Progenitor cell of endocrine pancreas (in vitro differentiated cells): ENCODE data around the gene TMEM202. TPM values are rescaled to one million over a fixed set of nuclear protein-coding genes. Genes with fewer than 3 reads are reported as not detected.

Experiments used
- DNase-seq: peaks from one replicate; pipeline ENCODE4 v3.0.0; 2021; ENCODE audit warnings: low spot score; ENCODE audit not compliant: unreplicated experiment
- H3K27ac Mint-ChIP-seq: 2 replicates; pipeline ENCODE4 v1.8.0; 2021; ENCODE audit warnings: mild to moderate bottlenecking, moderate library complexity, mixed read lengths
- H3K27me3 Mint-ChIP-seq: 2 replicates; pipeline ENCODE4 v1.8.0; 2021; ENCODE audit warnings: mixed read lengths
- H3K36me3 Mint-ChIP-seq: 2 replicates; pipeline ENCODE4 v1.8.0; 2022; ENCODE audit warnings: mixed read lengths; ENCODE audit not compliant: insufficient read depth
- H3K4me1 Mint-ChIP-seq: 2 replicates; pipeline ENCODE4 v1.8.0; 2021; ENCODE audit warnings: low read depth, mixed read lengths
- H3K4me3 Mint-ChIP-seq: 2 replicates; pipeline ENCODE4 v1.8.0; 2021; ENCODE audit warnings: low read depth, mild to moderate bottlenecking, moderate library complexity, mixed read lengths
- H3K9me3 Mint-ChIP-seq: 2 replicates; pipeline ENCODE4 v1.8.0; 2021; ENCODE audit warnings: low read depth, mixed read lengths
- total RNA-seq: library from RNA; stranded (reverse); gene quantifications from 2 replicates; pipeline ENCODE4 v1.2.1, GENCODE V29; 2021
- TF ChIP-seq, protein P1 (sequence below): fragments of 200-600 bp; sonication (generic); IDR thresholded peaks from one replicate; pipeline ENCODE4 v1.5.0; 2021; ENCODE audit warnings: antibody characterized with exemption, mild to moderate bottlenecking; ENCODE audit not compliant: unreplicated experiment

Gene TMEM202
- total RNA-seq, 1 donor from 2014 or later = not detected

DNA sequence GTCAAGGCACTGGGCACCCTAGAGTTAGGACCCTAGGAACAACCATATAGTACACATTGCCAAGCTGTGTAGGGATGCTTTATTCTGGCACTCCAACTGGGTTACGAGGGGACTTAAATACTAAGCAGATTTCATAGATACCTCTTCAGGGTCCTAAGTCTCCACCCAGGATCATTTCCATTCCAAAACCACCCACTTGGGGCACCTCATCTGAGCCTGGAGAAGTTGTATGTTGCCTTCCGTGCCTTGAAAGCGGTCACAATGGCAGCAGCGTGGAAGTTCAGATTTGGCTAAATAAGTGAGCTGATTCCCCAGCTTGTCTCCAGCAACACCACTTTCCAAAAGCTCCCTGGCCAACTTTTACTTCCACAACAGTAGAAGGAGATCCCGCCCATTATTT, 4.6 kb downstream of the TMEM202 start:
- Mint-ChIP-seq H3K9me3 (no peaks in the 10 kb centered on the region), H3K27me3 (peaks cover 70% of the 10 kb centered on the region), H3K4me1 (no peaks in the 10 kb centered on the region), H3K36me3 (no peaks in the 10 kb centered on the region), H3K4me3 (no peak overlapping the region), H3K27ac (no peak overlapping the region)
- no peak for DNase-seq
- TF ChIP-seq, protein P1, sequence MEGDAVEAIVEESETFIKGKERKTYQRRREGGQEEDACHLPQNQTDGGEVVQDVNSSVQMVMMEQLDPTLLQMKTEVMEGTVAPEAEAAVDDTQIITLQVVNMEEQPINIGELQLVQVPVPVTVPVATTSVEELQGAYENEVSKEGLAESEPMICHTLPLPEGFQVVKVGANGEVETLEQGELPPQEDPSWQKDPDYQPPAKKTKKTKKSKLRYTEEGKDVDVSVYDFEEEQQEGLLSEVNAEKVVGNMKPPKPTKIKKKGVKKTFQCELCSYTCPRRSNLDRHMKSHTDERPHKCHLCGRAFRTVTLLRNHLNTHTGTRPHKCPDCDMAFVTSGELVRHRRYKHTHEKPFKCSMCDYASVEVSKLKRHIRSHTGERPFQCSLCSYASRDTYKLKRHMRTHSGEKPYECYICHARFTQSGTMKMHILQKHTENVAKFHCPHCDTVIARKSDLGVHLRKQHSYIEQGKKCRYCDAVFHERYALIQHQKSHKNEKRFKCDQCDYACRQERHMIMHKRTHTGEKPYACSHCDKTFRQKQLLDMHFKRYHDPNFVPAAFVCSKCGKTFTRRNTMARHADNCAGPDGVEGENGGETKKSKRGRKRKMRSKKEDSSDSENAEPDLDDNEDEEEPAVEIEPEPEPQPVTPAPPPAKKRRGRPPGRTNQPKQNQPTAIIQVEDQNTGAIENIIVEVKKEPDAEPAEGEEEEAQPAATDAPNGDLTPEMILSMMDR = no peak

DNA sequence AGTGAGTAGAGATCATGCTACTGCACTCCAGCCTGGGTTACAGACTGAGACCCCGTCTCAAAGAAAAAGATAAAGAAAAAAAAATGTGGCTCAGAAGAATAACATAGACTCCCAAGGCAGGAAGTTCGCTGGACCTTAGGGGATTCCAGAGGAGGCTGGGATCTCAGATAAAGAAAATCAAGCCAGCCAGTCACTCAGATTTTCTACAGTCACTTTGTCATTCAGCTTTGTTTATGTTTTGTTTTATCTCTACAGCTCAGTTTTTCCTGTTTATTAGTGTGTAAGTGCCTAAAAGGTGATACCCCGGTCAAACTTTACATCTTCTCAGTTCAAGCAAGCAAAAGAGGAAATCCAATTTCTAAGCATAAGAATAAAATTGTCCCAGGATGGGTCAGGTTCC, 6.3 kb downstream of the TMEM202 start:
- Mint-ChIP-seq H3K4me3 (no peak overlapping the region), H3K9me3 (no peaks in the 10 kb centered on the region), H3K27ac (no peak overlapping the region), H3K36me3 (no peaks in the 10 kb centered on the region), H3K4me1 (no peaks in the 10 kb centered on the region), H3K27me3 (peaks cover 73% of the 10 kb centered on the region)
- TF ChIP-seq, protein P1 = no peak
- DNase-seq = no peak

DNA sequence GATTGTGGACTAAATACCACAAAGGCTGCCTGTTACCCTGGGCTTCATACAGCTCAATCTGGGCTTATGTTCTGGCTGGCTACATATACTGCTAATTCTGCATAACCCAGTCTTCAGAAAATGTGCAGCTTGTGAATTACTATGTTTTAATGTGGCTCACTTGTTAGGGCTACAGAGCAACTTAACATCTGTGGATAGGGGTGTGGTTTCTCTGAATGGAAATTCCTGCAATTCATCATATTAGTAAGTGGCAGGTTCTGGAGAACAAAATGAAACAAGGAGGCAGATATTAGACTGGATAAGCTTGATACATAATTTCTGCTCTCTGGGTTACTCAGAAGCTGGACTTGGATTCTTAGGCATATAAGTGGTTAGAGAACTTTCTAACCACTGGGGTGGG, 6.7 kb downstream of the TMEM202 start:
- Mint-ChIP-seq H3K36me3 (no peaks in the 10 kb centered on the region), H3K27me3 (peaks cover 75% of the 10 kb centered on the region), H3K27ac (no peak overlapping the region), H3K9me3 (no peaks in the 10 kb centered on the region), H3K4me3 (no peak overlapping the region), H3K4me1 (no peaks in the 10 kb centered on the region)
- TF ChIP-seq, protein P1 = no peak
- no peak for DNase-seq

DNA sequence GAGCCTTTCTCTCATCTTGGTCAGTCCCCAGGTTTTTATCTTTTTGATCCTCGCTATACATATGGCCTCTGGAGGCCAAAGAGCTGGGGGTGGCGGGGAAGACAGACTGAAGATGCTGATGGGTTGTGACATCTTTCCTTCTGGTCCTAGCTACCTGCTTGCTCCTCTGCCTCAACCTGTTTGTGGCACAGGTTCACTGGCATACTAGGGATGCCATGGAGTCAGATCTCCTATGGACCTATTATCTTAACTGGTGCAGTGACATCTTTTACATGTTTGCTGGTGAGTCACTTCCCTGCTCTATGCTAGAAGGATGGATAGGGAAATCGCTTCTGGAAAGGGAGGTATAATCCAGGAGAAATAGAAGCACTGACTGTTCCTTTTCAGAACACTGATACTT, 8.8 kb downstream of the TMEM202 start:
- no peaks in the 10 kb centered on the region for H3K9me3 Mint-ChIP-seq
- H3K27me3 Mint-ChIP-seq = peaks cover 75% of the 10 kb centered on the region
- H3K4me3 Mint-ChIP-seq = no peak overlapping the region
- TF ChIP-seq, protein P1 = no peak
- no peaks in the 10 kb centered on the region for H3K36me3 Mint-ChIP-seq
- DNase-seq = no peak
- H3K27ac Mint-ChIP-seq = no peak overlapping the region
- no peaks in the 10 kb centered on the region for H3K4me1 Mint-ChIP-seq

DNA sequence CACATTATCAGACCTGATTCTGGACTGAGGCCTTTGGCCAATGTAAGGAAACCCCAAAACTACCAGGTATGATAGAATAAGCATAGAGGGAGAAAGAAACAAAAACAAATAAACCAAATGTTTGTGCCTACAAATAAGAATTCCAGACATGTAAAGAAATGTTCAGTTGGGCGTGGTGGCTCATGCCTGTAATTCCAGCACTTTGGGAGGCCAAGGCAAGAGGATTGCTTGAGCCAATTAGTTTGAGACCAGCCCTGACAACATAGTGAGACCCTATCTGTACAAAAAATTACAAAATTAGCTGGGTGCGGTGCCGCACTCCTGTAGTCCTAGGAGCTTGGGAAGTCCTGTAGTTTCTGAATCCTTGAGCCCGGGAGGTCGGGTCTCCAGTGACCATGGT, 13.0 kb downstream of the TMEM202 start:
- Mint-ChIP-seq H3K9me3 (no peaks in the 10 kb centered on the region), H3K4me3 (no peak overlapping the region), H3K27me3 (peaks cover 47% of the 10 kb centered on the region), H3K27ac (no peak overlapping the region), H3K36me3 (no peaks in the 10 kb centered on the region), H3K4me1 (no peaks in the 10 kb centered on the region)
- TF ChIP-seq, protein P1 = no peak
- no peak for DNase-seq
